ENCODE measurements around the gene GTF2A1. TPM values are rescaled to one million over a fixed set of nuclear protein-coding genes. Genes with fewer than 3 reads are reported as not detected.
A peak's percentile ranks its signal among the peaks of the same experiment; 100 is the strongest.

The GTF2A1 gene
- total and polyA plus RNA-seq, 5 experiments from 2014 or later: 7.2 to 32.1 (median 8.9) TPM

DNA sequence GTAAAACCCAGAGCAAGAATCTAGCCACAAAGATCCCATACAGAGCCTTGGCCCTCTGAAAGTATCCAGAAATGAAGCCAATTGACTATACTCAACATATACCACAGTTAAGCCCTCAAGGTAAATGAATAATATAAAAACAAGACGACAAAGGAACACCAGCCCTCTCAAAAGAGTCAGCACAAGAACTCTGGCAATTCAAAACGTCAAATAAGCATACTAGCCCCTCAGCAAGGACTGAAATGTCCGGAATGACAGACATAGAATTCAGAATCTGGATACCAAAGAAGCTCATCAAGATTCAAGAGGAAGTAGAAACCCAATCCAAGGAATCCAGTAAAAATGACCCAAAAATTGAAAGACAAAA lies 49.9 kb downstream of the GTF2A1 start:
- no peak for ATAC-seq
- no peak for DNase-seq
- H3K4me3 Mint-ChIP-seq: peak overlapping the region in 9 of 10 donors; percentile 88 to 97 (median 94)
- H3K36me3 Mint-ChIP-seq: no peaks in the 10 kb centered on the region
- H3K4me1 Mint-ChIP-seq: peaks cover 13 to 30% (median 24%) of the 10 kb centered on the region in 4 donors
- H3K9me3 Mint-ChIP-seq: no peaks in the 10 kb centered on the region
- POLR2A ChIA-PET: interaction anchor here (1.2 to 2.0 kb wide), 5 partner anchors 25 to 363 kb away, joined by 3 to 24 read pairs (median 3); partner anchors contain the start of genes GTF2A1 and SEL1L
- no peaks in the 10 kb centered on the region for H3K27me3 Mint-ChIP-seq
- peak overlapping the region in 8 of 10 donors; percentile 90 to 97 (median 95) for H3K27ac Mint-ChIP-seq

DNA sequence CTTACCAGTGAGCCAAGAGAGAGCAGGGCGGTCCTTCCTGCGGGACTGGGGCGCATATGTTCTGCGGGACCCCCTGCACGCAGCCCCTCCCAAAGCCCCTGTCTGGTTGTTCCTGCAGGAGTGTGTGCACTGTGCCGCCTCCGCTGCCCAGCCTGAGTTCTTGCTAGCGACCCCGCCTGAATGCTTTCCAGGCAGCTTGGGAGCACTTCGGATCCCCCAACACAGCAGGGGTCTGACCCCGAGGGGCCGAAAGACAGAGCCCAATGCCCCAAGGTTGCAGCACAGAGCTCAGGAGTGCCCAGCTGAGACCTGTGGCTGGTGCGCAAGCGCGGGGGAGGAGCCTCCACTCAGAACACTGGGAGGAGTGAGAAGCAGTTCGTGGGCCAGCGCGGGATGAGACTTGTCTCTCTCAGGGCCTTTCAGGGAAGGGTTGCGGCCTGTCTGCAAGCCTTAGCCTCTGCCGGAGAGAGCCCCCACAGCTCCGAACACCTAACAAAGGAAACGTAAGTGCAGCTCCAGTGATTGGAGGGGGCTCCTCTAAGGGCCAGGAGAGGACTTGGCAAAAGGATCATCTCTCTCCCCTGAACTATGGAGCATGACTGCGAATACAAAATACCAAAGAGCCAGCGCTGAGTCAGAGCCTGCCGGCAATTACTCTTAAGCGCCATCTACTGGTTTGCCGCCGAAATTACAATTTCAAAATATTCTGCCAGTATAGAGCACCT lies 50.5 kb downstream of the GTF2A1 start:
- POLR2A ChIA-PET: interaction anchor here (0.5 to 2.0 kb wide), 7 partner anchors 10 to 363 kb away, joined by 3 to 24 read pairs (median 3); partner anchors contain the start of genes CEP128, GTF2A1 and SEL1L
- Mint-ChIP-seq H3K27me3 (no peaks in the 10 kb centered on the region), H3K27ac (peak overlapping the region; percentile 13 to 97 (median 94)), H3K36me3 (no peaks in the 10 kb centered on the region), H3K4me1 (peaks cover 13 to 30% (median 24%) of the 10 kb centered on the region in 4 donors), H3K9me3 (no peaks in the 10 kb centered on the region), H3K4me3 (peak overlapping the region; percentile 88 to 97 (median 94))
- DNase-seq (peak; percentile 78 to 96 (median 84)), ATAC-seq (peak; percentile 96 to 98)

DNA sequence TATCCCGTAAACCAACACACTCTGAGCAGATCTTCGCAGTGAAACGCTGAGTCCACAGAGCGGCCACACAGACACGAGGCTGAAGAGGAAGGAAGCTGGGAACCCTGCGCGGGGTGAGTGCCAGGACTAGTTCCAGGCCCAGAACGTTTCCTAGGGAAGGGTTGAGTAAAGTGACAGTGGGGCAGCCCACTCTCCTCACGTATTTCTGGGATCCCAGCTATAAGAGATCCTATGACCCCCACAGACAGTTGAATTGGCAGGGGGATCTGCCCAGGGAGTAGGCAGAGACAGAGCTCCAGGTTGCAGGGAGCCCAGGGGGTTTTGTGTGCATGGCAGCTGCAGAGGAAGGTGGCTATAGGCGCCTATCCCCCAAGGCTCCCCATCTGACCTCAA lies 51.1 kb downstream of the GTF2A1 start:
- no peaks in the 10 kb centered on the region for H3K36me3 Mint-ChIP-seq
- peak overlapping the region; percentile 13 to 97 (median 94) for H3K27ac Mint-ChIP-seq
- DNase-seq (peak in 1 of 10 donors; percentile 15), ATAC-seq (peak; percentile 25 to 36)
- POLR2A ChIA-PET: interaction anchor here (0.5 to 2.0 kb wide), 6 partner anchors 9 to 364 kb away, joined by 3 to 24 read pairs (median 3); partner anchors contain the start of genes CEP128, GTF2A1 and SEL1L
- H3K9me3 Mint-ChIP-seq: no peaks in the 10 kb centered on the region
- peaks cover 13 to 30% (median 24%) of the 10 kb centered on the region in 4 donors for H3K4me1 Mint-ChIP-seq
- peak overlapping the region; percentile 88 to 97 (median 94) for H3K4me3 Mint-ChIP-seq
- H3K27me3 Mint-ChIP-seq: no peaks in the 10 kb centered on the region

DNA sequence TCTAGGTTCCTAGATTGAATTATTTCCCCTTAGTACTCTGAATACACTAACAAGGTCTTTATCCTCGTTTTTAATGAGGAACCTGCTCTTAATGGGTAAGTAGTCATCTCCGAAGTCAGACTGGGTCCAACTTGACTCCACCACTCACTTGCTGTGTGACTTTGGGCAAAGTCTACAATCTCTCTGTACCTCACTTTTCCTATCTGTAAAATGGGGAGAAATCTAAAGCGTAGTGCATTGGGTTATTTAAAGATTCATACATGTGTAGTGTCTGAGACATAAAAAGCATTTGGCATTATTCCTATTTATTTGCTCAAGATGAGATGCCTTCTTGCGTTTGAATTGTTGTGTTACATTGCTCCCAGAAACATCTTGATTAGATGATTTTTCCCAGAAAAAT lies 51.5 kb downstream of the GTF2A1 start:
- POLR2A ChIA-PET: interaction anchor here (1.1 to 2.0 kb wide), 3 partner anchors 50 to 228 kb away, joined by 3 to 24 read pairs (median 10); partner anchors contain the start of genes CEP128 and GTF2A1
- no peaks in the 10 kb centered on the region for H3K9me3 Mint-ChIP-seq

DNA sequence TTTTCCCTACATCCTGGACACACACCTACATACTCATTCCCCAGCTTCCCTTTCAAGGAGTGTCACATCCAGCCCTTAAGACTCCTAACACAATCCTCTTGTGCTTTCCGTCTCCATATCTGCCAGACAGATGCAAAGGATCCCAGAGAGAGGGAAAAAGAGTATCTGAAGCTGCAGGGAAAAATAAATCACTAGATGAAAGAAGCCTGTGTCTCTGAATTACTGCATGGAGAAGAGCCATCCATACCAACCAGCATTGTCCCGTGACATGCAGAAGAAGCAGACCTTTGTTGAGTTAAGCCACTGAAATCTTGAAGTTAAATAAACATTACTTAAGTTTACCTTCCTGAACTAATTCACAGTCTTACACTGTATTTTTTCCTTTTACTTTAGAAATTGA lies 54.6 kb downstream of the GTF2A1 start:
- peaks cover 13 to 30% (median 26%) of the 10 kb centered on the region in 4 donors for H3K4me1 Mint-ChIP-seq
- H3K36me3 Mint-ChIP-seq: no peaks in the 10 kb centered on the region
- POLR2A ChIA-PET: no interaction called here
- no peak overlapping the region for H3K4me3 Mint-ChIP-seq
- DNase-seq (no peak), ATAC-seq (no peak)
- H3K9me3 Mint-ChIP-seq: no peaks in the 10 kb centered on the region
- no peaks in the 10 kb centered on the region for H3K27me3 Mint-ChIP-seq
- H3K27ac Mint-ChIP-seq: no peak overlapping the region

More for the DNA sequence above, 51.5 kb downstream of the GTF2A1 start:
- Mint-ChIP-seq H3K4me3 (peak overlapping the region; percentile 88 to 97 (median 94)), H3K36me3 (no peaks in the 10 kb centered on the region), H3K4me1 (peaks cover 13 to 30% (median 24%) of the 10 kb centered on the region in 4 donors), H3K27ac (peak overlapping the region in 9 of 10 donors; percentile 90 to 97 (median 95)), H3K27me3 (no peaks in the 10 kb centered on the region)
- no peak for DNase-seq
- no peak for ATAC-seq

DNA sequence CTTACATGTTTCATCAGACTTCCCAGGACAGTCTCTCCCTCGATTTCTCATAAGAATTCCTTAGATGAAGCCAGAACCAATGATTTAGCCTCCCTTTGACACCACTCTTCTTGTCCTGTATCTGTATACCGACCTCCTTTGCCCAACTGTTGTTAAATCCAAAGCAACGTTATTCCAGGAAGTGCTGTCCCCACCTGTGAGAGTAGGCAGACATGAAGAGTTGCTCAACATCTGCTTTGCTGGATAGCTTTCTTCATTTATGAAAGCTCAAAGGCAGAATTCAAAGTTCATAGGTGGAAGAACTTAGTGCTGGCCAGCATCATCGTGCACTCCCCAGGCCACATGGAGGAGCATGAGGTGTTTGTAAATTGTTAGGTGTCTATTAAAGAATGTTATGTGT lies 55.6 kb downstream of the GTF2A1 start:
- ATAC-seq (no peak), DNase-seq (no peak)
- Mint-ChIP-seq H3K36me3 (no peaks in the 10 kb centered on the region), H3K27me3 (no peaks in the 10 kb centered on the region), H3K4me1 (peaks cover 9 to 22% (median 17%) of the 10 kb centered on the region in 4 donors), H3K4me3 (no peak overlapping the region), H3K9me3 (no peaks in the 10 kb centered on the region), H3K27ac (no peak overlapping the region)
- POLR2A ChIA-PET: no interaction called here

DNA sequence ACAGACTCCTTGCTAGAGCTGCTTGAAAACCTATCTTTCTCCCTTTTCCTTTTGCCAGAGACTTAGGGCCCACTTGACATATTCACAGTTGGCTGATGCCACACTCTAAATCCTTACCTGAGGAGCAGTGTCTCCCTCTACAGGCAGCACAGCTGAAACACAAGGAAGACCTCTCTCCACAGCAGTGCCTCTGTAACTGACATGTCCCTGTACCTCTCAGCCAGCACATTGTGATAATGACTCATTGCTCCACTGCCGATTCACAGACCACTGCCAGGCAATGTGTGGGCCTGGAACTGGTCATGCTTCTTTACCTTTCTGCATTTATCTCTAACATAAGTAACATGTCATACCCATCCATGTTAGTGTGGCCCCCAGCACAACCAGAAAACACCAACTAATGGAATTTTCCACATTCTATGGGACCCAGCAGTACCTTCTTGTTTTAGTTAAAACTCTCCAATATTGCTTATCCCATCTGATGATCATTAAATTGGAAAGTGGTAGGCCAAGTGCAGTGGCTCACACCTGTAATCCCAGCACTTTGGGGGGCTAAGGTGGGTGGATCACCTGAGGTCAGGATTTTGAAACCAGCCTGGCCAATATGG lies 56.5 kb downstream of the GTF2A1 start:
- DNase-seq (peak in 2 of 10 donors; percentile 16 to 23), ATAC-seq (peak; percentile 49 to 60)
- Mint-ChIP-seq H3K9me3 (peaks cover 0 to 3% (median 0%) of the 10 kb centered on the region in 9 donors), H3K4me3 (no peak overlapping the region), H3K4me1 (peaks cover 3 to 13% (median 8%) of the 10 kb centered on the region in 4 donors), H3K27me3 (no peaks in the 10 kb centered on the region), H3K36me3 (peaks cover 0 to 4% (median 0%) of the 10 kb centered on the region in 3 donors), H3K27ac (no peak overlapping the region)
- POLR2A ChIA-PET: no interaction called here

DNA sequence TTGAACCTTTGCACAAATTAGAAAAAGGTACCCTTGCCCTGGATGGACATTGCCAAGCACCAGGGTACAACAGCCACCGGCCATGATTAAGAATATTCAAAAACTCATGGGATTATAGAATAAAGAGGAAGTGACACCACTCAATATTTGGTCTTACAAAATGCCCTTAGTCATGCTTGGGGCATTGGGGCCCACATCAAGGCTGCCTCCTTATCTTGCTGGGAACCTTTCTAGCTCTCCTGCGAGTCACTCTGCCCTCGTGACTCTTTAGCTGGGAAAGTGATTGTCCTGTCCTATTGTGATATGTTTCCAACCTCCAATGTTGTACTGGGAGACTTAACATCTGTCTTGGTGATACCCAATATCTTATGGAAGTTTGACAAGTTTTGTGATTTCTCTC lies 57.8 kb downstream of the GTF2A1 start:
- peaks cover 0 to 4% (median 0%) of the 10 kb centered on the region in 4 donors for H3K4me1 Mint-ChIP-seq
- H3K27me3 Mint-ChIP-seq: no peaks in the 10 kb centered on the region
- H3K27ac Mint-ChIP-seq: no peak overlapping the region
- no peak overlapping the region for H3K4me3 Mint-ChIP-seq
- ATAC-seq: no peak
- POLR2A ChIA-PET: no interaction called here
- peaks cover 0 to 3% (median 0%) of the 10 kb centered on the region in 9 donors for H3K9me3 Mint-ChIP-seq
- DNase-seq: no peak
- H3K36me3 Mint-ChIP-seq: peaks cover 0 to 6% (median 0%) of the 10 kb centered on the region in 3 donors

DNA sequence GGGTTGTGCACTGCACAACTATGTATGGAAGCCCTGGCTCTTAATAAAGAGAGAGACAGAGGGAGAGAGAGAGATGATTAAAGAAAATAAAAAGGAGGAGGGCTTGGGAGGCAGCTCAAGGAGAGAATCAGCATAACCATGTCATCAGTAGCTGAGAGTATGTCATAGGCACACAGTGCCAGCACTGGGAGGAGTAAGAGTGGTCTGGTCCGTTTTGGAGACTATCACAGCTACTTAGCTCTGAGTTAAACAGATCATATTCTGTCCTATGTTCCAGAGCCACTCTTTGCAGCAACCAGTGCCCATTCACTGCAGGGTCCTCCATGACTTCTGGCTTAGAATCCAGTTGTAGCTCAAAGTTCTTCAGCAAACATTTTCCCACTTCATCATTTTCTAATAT lies 59.0 kb downstream of the GTF2A1 start:
- POLR2A ChIA-PET: no interaction called here
- Mint-ChIP-seq H3K27me3 (no peaks in the 10 kb centered on the region), H3K9me3 (peaks cover 0 to 3% (median 0%) of the 10 kb centered on the region in 9 donors)

DNA sequence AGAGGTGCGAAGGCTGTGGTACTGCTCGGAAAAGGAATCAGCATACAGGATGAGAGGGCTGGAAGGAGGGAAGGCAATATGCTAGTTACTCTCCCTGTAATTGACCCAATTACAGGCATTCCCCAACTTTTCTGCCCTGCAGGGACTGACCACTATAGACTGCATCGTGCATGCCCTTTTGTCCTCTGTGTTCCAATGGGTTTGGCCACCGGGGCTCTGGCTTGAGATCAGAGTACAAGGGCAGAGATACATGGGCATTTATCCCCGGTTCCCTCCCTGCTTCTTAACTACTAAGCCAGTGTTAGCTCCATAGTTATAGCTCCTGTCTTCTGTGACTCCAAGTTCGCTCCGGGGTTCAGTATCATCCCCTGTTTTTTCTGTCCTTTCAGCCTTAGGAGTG lies 59.7 kb downstream of the GTF2A1 start:
- Mint-ChIP-seq H3K27me3 (no peaks in the 10 kb centered on the region), H3K4me3 (no peak overlapping the region), H3K27ac (no peak overlapping the region), H3K4me1 (peaks cover 0 to 4% (median 1%) of the 10 kb centered on the region in 4 donors), H3K9me3 (peaks cover 0 to 3% (median 0%) of the 10 kb centered on the region in 9 donors), H3K36me3 (peaks cover 0 to 6% (median 0%) of the 10 kb centered on the region in 3 donors)
- ATAC-seq: no peak
- no peak for DNase-seq
- POLR2A ChIA-PET: no interaction called here

More for the DNA sequence above, 59.0 kb downstream of the GTF2A1 start:
- H3K4me1 Mint-ChIP-seq: peaks cover 0 to 4% (median 0%) of the 10 kb centered on the region in 4 donors
- no peak overlapping the region for H3K4me3 Mint-ChIP-seq
- ATAC-seq: no peak
- DNase-seq: no peak
- peaks cover 0 to 6% (median 0%) of the 10 kb centered on the region in 3 donors for H3K36me3 Mint-ChIP-seq
- H3K27ac Mint-ChIP-seq: no peak overlapping the region

DNA sequence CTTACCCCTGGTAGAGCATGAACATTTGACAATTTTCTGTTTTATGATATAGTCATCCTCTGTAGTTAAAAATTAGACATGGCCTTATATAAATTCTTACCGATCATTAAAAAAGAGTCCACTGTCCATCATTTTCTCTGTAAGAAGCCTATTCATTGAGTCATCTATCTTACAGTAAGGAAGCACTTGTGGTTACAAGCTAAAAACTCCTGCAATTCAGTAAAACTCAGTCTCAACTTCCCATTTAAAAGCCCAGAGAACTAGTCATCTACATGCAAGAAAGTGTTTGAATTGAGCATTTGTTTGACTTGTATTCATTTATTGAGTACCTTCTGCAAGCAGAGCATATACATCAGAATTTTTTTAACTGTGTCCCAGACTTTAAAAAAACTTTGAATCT lies 63.3 kb downstream of the GTF2A1 start:
- H3K36me3 Mint-ChIP-seq: peaks cover 0 to 6% (median 0%) of the 10 kb centered on the region in 3 donors
- H3K4me3 Mint-ChIP-seq: no peak overlapping the region
- H3K27ac Mint-ChIP-seq: no peak overlapping the region
- H3K4me1 Mint-ChIP-seq: peaks cover 0 to 3% (median 0%) of the 10 kb centered on the region in 4 donors
- H3K27me3 Mint-ChIP-seq: no peaks in the 10 kb centered on the region
- peaks cover 0 to 3% (median 0%) of the 10 kb centered on the region in 9 donors for H3K9me3 Mint-ChIP-seq
- POLR2A ChIA-PET: no interaction called here
- DNase-seq (no peak), ATAC-seq (no peak)

DNA sequence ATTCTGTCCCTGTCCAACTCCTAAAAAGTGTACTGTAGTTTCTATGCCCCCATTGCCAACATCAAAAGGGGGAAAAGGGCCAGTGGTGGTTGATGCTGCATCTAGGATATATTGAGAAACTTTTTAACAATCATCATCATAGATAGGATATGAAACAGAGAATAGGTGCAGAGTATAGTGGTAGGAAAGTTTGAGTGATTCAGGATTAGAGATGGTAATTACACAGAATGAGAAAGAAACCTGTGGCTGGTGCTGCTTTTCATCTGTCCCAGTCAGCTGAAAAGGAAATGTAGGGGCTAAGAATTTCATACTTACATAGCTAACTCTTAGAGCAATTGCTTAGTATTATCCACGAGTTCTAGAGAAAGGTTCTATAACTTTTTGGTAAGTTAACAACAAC lies 67.6 kb downstream of the GTF2A1 start:
- DNase-seq: no peak
- Mint-ChIP-seq H3K4me1 (peaks cover 0 to 3% (median 0%) of the 10 kb centered on the region in 4 donors), H3K27ac (no peak overlapping the region), H3K27me3 (peaks cover 0 to 2% (median 0%) of the 10 kb centered on the region in 5 donors), H3K9me3 (peaks cover 0 to 3% (median 0%) of the 10 kb centered on the region in 9 donors), H3K36me3 (peaks cover 0 to 6% (median 0%) of the 10 kb centered on the region in 3 donors), H3K4me3 (no peak overlapping the region)
- no peak for ATAC-seq
- POLR2A ChIA-PET: no interaction called here

DNA sequence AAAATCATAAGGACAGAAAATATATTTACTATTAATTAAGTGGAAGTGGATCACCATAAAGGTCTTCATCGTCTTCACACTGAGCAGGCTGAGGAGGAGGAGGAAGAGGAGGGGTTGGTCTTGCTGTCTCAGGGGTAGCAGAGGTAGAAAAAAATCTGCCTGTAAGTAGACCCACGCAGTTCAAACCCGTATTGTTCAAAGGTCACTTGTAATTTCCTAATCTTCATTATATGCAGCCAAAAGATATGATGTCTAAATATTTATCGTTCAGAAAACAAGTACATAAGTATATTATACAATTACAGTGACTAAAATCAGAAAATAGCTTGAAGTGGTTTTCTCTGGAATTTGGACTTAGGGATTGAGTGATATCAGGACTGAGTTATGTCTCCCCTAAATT lies 72.1 kb downstream of the GTF2A1 start:
- peaks cover 0 to 7% (median 0%) of the 10 kb centered on the region in 3 donors for H3K36me3 Mint-ChIP-seq
- H3K4me1 Mint-ChIP-seq: peaks cover 4 to 14% (median 12%) of the 10 kb centered on the region in 4 donors
- H3K27me3 Mint-ChIP-seq: peaks cover 0 to 2% (median 0%) of the 10 kb centered on the region in 5 donors
- H3K27ac Mint-ChIP-seq: no peak overlapping the region
- peaks cover 0 to 3% (median 0%) of the 10 kb centered on the region in 9 donors for H3K9me3 Mint-ChIP-seq
- no peak overlapping the region for H3K4me3 Mint-ChIP-seq
- ATAC-seq (no peak), DNase-seq (no peak)
- POLR2A ChIA-PET: no interaction called here

All from naive thymus-derived CD8-positive, alpha-beta T cell (primary cell).